H1 (cell line): ENCODE results near the gene TFB2M. TPM values are rescaled to one million over a fixed set of nuclear protein-coding genes. Genes with fewer than 3 reads are reported as not detected.

Experiments used
- CTCF ChIA-PET: fragments of 300-600 bp; sonication (Branson Sonifier 250); formaldehyde crosslinking; loops from one replicate; lab custom pipeline; 2021; ENCODE audit not compliant: partially characterized antibody; lab: Charles Lee
- POLR2A ChIA-PET: fragments of 300-600 bp; sonication (Branson Sonifier 250); formaldehyde crosslinking; loops from one replicate; lab custom pipeline; 2021; ENCODE audit warnings: inconsistent platforms; ENCODE audit not compliant: partially characterized antibody; lab: Charles Lee
- DNase-seq, 2 experiments: peaks; one replicate each; pipeline versions ENCODE4 v3.0.0 to v3.0.0-alpha.2; 2010 to 2022; ENCODE audit warnings: low spot score in 2 of 2, low read depth in 1 of 2, mixed read lengths in 1 of 2
- FAIRE-seq: peaks from 2 replicates; lab custom pipeline; 2011; peaks lifted over from hg19 to GRCh38; lab: Jason Lieb, UNC
- H2AFZ ChIP-seq: 2 replicates; pipeline ENCODE4 v1.8.1; 2012; ENCODE audit warnings: low read length, inconsistent platforms
- H2AK5ac ChIP-seq: 2 replicates; pipeline ENCODE4 v1.6.1; 2013; ENCODE audit warnings: low read depth, low read length
- H2BK120ac ChIP-seq: replicated peaks from 2 replicates; pipeline ENCODE3; 2013; ENCODE audit warnings: low read depth, low read length, inconsistent platforms
- H2BK12ac ChIP-seq: 2 replicates; pipeline ENCODE4 v1.6.1; 2013; ENCODE audit warnings: low read depth, low read length
- H2BK15ac ChIP-seq: 2 replicates; pipeline ENCODE4 v1.6.1; 2013; ENCODE audit warnings: low read length
- H2BK20ac ChIP-seq: 2 replicates; pipeline ENCODE4 v1.6.1; 2013; ENCODE audit warnings: low read length
- H2BK5ac ChIP-seq: 2 replicates; pipeline ENCODE4 v1.6.1; 2013; ENCODE audit warnings: low read depth, low read length
- H3K14ac ChIP-seq: 2 replicates; pipeline ENCODE4 v1.6.1; 2013; ENCODE audit warnings: inconsistent platforms; ENCODE audit not compliant: insufficient read length
- H3K18ac ChIP-seq: 2 replicates; pipeline ENCODE4 v1.6.1; 2013; ENCODE audit warnings: low read length; ENCODE audit errors: extremely low read depth
- H3K23ac ChIP-seq: 2 replicates; pipeline ENCODE4 v1.6.1; 2013; ENCODE audit warnings: inconsistent platforms; ENCODE audit not compliant: insufficient read length
- H3K23me2 ChIP-seq: 2 replicates; pipeline ENCODE4 v1.6.1; 2013; ENCODE audit warnings: low read depth, low read length
- H3K27ac ChIP-seq: 2 replicates; pipeline ENCODE4 v1.6.1; 2011; ENCODE audit warnings: low read depth, low read length, inconsistent platforms
- H3K27me3 ChIP-seq, 4 experiments: replicated peaks in 1 of 4; 1 replicate in 1 of 4; 2 replicates in 3 of 4; pipeline versions ENCODE4 v1.6.1 to v1.8.1; 2011 to 2013; ENCODE audit warnings: low read length in 3 of 4, mild to moderate bottlenecking in 3 of 4, inconsistent platforms in 2 of 4, mixed read lengths in 2 of 4, moderate library complexity in 1 of 4; ENCODE audit not compliant: control insufficient read depth in 3 of 4, insufficient read depth in 3 of 4; ENCODE audit errors: extremely low read depth in 1 of 4
- H3K36me3 ChIP-seq, 4 experiments: 2 replicates each; pipeline versions ENCODE4 v1.6.1 to v1.8.1; 2011 to 2013; ENCODE audit warnings: mild to moderate bottlenecking in 4 of 4, low read length in 3 of 4, moderate library complexity in 2 of 4, control low read depth in 1 of 4, inconsistent platforms in 1 of 4; ENCODE audit not compliant: insufficient read depth in 4 of 4, control insufficient read depth in 2 of 4
- H3K4ac ChIP-seq: replicated peaks from 2 replicates; pipeline ENCODE3; 2013; ENCODE audit warnings: low read length, low read depth, mixed read lengths, inconsistent platforms; ENCODE audit not compliant: insufficient read length
- H3K4me1 ChIP-seq, 4 experiments: replicated peaks in 1 of 4; 1 replicate in 1 of 4; 2 replicates in 3 of 4; pipeline versions ENCODE4 v1.6.1 to v1.8.1; 2011 to 2013; ENCODE audit warnings: low read length in 3 of 4, inconsistent platforms in 2 of 4, mixed read lengths in 1 of 4; ENCODE audit not compliant: insufficient read depth in 4 of 4, control insufficient read depth in 3 of 4
- H3K4me2 ChIP-seq, 2 experiments: 2 replicates each; pipeline versions ENCODE4 v1.6.1 to v1.8.1; 2011 to 2013; ENCODE audit warnings: low read depth in 2 of 2, low read length in 2 of 2, control low read depth in 1 of 2, inconsistent platforms in 1 of 2, mild to moderate bottlenecking in 1 of 2; ENCODE audit not compliant: insufficient read depth in 1 of 2
- H3K4me3 ChIP-seq, 4 experiments: fragments of 200-600, 300-600 bp in 1 of 4; sonication (generic), shearing (Covaris generic), sonication (Bioruptor Twin) in 1 of 4; 2 replicates each; pipeline versions ENCODE4 v1.5.1 to v1.8.1; 2011 to 2016; ENCODE audit warnings: low read length in 4 of 4, low read depth in 3 of 4, control low read depth in 2 of 4, inconsistent platforms in 2 of 4, mild to moderate bottlenecking in 2 of 4, mixed read lengths in 1 of 4, moderate library complexity in 1 of 4; ENCODE audit not compliant: insufficient read depth in 2 of 4; ENCODE audit errors: extremely low read depth in 1 of 4
- H3K56ac ChIP-seq: replicated peaks from 2 replicates; pipeline ENCODE3; 2013; ENCODE audit warnings: low read depth, mild to moderate bottlenecking, mixed read lengths, low read length, inconsistent platforms; ENCODE audit not compliant: insufficient read length
- H3K79me1 ChIP-seq: 2 replicates; pipeline ENCODE4 v1.6.1; 2013; ENCODE audit warnings: low read depth, low read length, control low read depth
- H3K79me2 ChIP-seq, 2 experiments: 2 replicates each; pipeline versions ENCODE4 v1.6.1 to v1.8.1; 2012 to 2013; ENCODE audit warnings: low read length in 2 of 2, mild to moderate bottlenecking in 2 of 2, inconsistent platforms in 1 of 2; ENCODE audit not compliant: insufficient read depth in 2 of 2, control insufficient read depth in 1 of 2
- H3K9ac ChIP-seq, 4 experiments: replicated peaks in 1 of 4; 1 replicate in 1 of 4; 2 replicates in 3 of 4; pipeline versions ENCODE4 v1.6.1 to v1.8.1; 2011 to 2013; ENCODE audit warnings: low read depth in 3 of 4, low read length in 3 of 4, control low read depth in 2 of 4, mild to moderate bottlenecking in 2 of 4, moderate library complexity in 2 of 4, inconsistent platforms in 1 of 4; ENCODE audit errors: extremely low read depth in 1 of 4
- H3K9me3 ChIP-seq, 2 experiments: 2 replicates each; pipeline versions ENCODE4 v1.6.1 to v1.8.1; 2012 to 2013; ENCODE audit warnings: mild to moderate bottlenecking in 2 of 2, moderate library complexity in 2 of 2, control low read depth in 1 of 2, inconsistent platforms in 1 of 2, low read depth in 1 of 2, low read length in 1 of 2, mixed read lengths in 1 of 2; ENCODE audit not compliant: insufficient read depth in 2 of 2
- H4K20me1 ChIP-seq, 2 experiments: replicated peaks in 1 of 2; 2 replicates each; pipeline versions ENCODE3 to v1.8.1; 2011 to 2013; ENCODE audit warnings: inconsistent platforms in 2 of 2, low read length in 2 of 2, mild to moderate bottlenecking in 1 of 2; ENCODE audit not compliant: insufficient read depth in 2 of 2, control insufficient read depth in 1 of 2
- H4K5ac ChIP-seq: 2 replicates; pipeline ENCODE4 v1.6.1; 2013; ENCODE audit warnings: low read length, low read depth, mixed read lengths, inconsistent platforms; ENCODE audit not compliant: insufficient read length
- H4K8ac ChIP-seq: 2 replicates; pipeline ENCODE4 v1.8.0; 2013; ENCODE audit warnings: mild to moderate bottlenecking, moderate library complexity, low read length, inconsistent platforms; ENCODE audit not compliant: insufficient read depth; ENCODE audit errors: extremely low read depth
- H4K91ac ChIP-seq: replicated peaks from 2 replicates; pipeline ENCODE3; 2013; ENCODE audit warnings: low read length, mixed read lengths, inconsistent platforms; ENCODE audit not compliant: insufficient read length
- BRCA1 ChIP-seq: IDR thresholded peaks from 2 replicates; pipeline ENCODE4 v1.6.1; 2012; ENCODE audit warnings: low read depth, low read length, improper control_type of control experiment
- CBX5 ChIP-seq: fragments of 300-800, 300-1000 bp; sonication (generic); IDR thresholded peaks from 2 replicates; pipeline ENCODE4 v1.7.1; 2016; ENCODE audit warnings: antibody characterized with exemption, low read length, low read depth
- CHD2 ChIP-seq: IDR thresholded peaks from 2 replicates; pipeline ENCODE4 v1.6.1; 2012; ENCODE audit warnings: low read length, improper control_type of control experiment
- CTCF ChIP-seq, 3 experiments: IDR thresholded peaks; 1 replicate in 2 of 3; 2 replicates in 1 of 3; pipeline versions ENCODE4 v1.5.1 to v1.6.1; 2011; ENCODE audit warnings: low read length in 3 of 3, mild to moderate bottlenecking in 3 of 3, inconsistent platforms in 2 of 3, low read depth in 1 of 3, moderate library complexity in 1 of 3; ENCODE audit not compliant: insufficient read depth in 1 of 3; ENCODE audit errors: control extremely low read depth in 1 of 3
- EGR1 ChIP-seq: IDR thresholded peaks from 2 replicates; pipeline ENCODE4 v1.6.1; 2011; ENCODE audit warnings: low read depth, low read length, borderline replicate concordance
- GABPA ChIP-seq: IDR thresholded peaks from 2 replicates; pipeline ENCODE4 v1.6.1; 2011; ENCODE audit warnings: mild to moderate bottlenecking, low read length, moderate library complexity, borderline replicate concordance; ENCODE audit not compliant: insufficient read depth
- JUN ChIP-seq: IDR thresholded peaks from 2 replicates; pipeline ENCODE4 v1.6.1; 2011; ENCODE audit warnings: low read depth, mild to moderate bottlenecking, improper control_type of control experiment, low read length
- RBBP5 ChIP-seq: IDR thresholded peaks from 2 replicates; pipeline ENCODE4 v1.7.1; 2012; ENCODE audit warnings: low read depth, mild to moderate bottlenecking, inconsistent platforms, low read length, moderate library complexity, borderline replicate concordance
- SIN3A ChIP-seq, 2 experiments: IDR thresholded peaks in 1 of 2; conservative IDR thresholded peaks in 1 of 2; 2 replicates each; pipeline ENCODE4 v1.6.1; 2011 to 2012; ENCODE audit warnings: low read length in 2 of 2, improper control_type of control experiment in 1 of 2, low read depth in 1 of 2, mild to moderate bottlenecking in 1 of 2
- SP4 ChIP-seq: IDR thresholded peaks from 2 replicates; pipeline ENCODE4 v1.6.1; 2012; ENCODE audit warnings: low read length, inconsistent platforms
- SUZ12 ChIP-seq: fragments of 200-600 bp; sonication (generic); IDR thresholded peaks from 2 replicates; pipeline ENCODE4 v1.6.1; 2012; ENCODE audit warnings: mild to moderate bottlenecking, inconsistent platforms, low read length, moderate library complexity, mixed read lengths
- WGBS, 2 experiments: shearing (Covaris generic) in 1 of 2; methylation state at CpG; one replicate each; pipeline versions ENCODE4 v1.1.6 to v1.1.7; 2013 to 2015; ENCODE audit warnings: low lambda C conversion rate in 2 of 2, mixed read lengths in 2 of 2, inconsistent platforms in 1 of 2, low coverage in 1 of 2, missing lambda C conversion rate in 1 of 2; ENCODE audit not compliant: insufficient replicate concordance in 2 of 2, insufficient coverage in 1 of 2, insufficient read length in 1 of 2; ENCODE audit errors: extremely low coverage in 1 of 2, missing lambda C conversion rate in 1 of 2; 5-methylcytosine and 5-hydroxymethylcytosine counted together
- polyA plus RNA-seq, 7 experiments: library from polyadenylated mRNA; depleted of rRNA in 3 of 7; stranded (reverse) in 5 of 7; unstranded in 2 of 7; fragments of >200 nt in 5 of 7; fragments of 200-250 nt in 2 of 7; gene quantifications; 1 replicate in 5 of 7; 2 replicates in 1 of 7; 4 replicates in 1 of 7; pipeline versions ENCODE4 v1.2.1 to v1.2.3, GENCODE V29; 2011 to 2013; ENCODE audit warnings: missing spikeins in 2 of 7, mixed read lengths in 2 of 7
- total RNA-seq: library from RNA; stranded (reverse); fragmentation: NEBNext Ultra II Directional; extraction: Animal tissue kit (Norgen Biotek cat#: 25700); gene quantifications from 2 replicates; pipeline ENCODE4 v1.2.1, GENCODE V29; 2021

The TFB2M gene
- total and polyA plus RNA-seq, 2 of the 8 experiments (the other 6 are each of a cell fraction or from before 2014, with no cell fraction given), result 10.4 to 22.0 TPM

DNA sequence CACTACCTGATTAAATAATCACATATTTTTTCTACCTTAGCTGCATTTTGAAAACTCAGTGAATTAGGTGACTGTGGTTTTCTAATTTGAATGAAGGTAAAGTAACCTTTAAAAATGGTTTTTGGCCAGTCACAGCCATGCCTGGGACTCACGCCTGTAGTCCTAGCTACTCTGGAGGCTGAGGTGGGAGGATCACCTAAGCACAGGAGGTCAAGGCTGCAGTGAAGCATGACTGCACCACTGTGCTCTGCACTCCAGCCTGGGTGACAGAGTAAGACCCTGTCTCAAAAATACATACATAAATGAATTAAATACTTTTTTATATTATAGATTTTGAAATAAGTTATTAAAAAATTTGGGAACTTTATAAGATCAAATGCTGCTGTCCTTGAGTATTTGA lies 5.9 kb upstream of the TFB2M start:
- no peak overlapping the region for H3K4me2 ChIP-seq
- H3K23me2 ChIP-seq, result no peaks in the 10 kb centered on the region
- DNase-seq, result no peak
- no peak overlapping the region for H2BK20ac ChIP-seq
- FAIRE-seq, result no peak
- no peak overlapping the region for H3K4ac ChIP-seq
- POLR2A ChIA-PET, result no interaction called here
- no peaks in the 10 kb centered on the region for H3K27me3 ChIP-seq
- H4K20me1 ChIP-seq, result peaks cover 0 to 5% of the 10 kb centered on the region in 2 experiments
- no peak overlapping the region for H3K56ac ChIP-seq
- no peaks in the 10 kb centered on the region for H3K9me3 ChIP-seq
- no peak for TF ChIP-seq SP4
- TF ChIP-seq GABPA, result no peak
- no peak for TF ChIP-seq SUZ12
- TF ChIP-seq RBBP5, result no peak
- TF ChIP-seq SIN3A (conservative IDR thresholded peaks at IDR 0.05 in 1 of 2, IDR thresholded peaks at IDR 0.05 in 1 of 2; ENCODE audit: low read depth in 1 of 2, low read length in 2 of 2), result no peak
- TF ChIP-seq CTCF (IDR thresholded peaks at IDR 0.05; ENCODE audit: control extremely low read depth in 1 of 3, insufficient read depth in 1 of 3, low read depth in 1 of 3, low read length in 3 of 3), result no peak
- TF ChIP-seq BRCA1, result no peak
- TF ChIP-seq JUN, result no peak
- no peak for TF ChIP-seq CBX5
- no peak for TF ChIP-seq CHD2
- TF ChIP-seq EGR1, result no peak
- TF ChIP-seq, all 59 proteins: peak for 0
- no peak overlapping the region for H3K4me3 ChIP-seq
- no peak overlapping the region for H2AK5ac ChIP-seq
- H2BK15ac ChIP-seq, result no peak overlapping the region
- no peak overlapping the region for H2BK12ac ChIP-seq
- no peak overlapping the region for H2AFZ ChIP-seq
- 84% methylated on average over 1 of the region's 1 CpG; no CpG with 5 or more reads in 1 of the 2 experiments for WGBS, 2 experiments
- H3K18ac ChIP-seq, result no peak overlapping the region
- H4K91ac ChIP-seq, result no peak overlapping the region
- H3K27ac ChIP-seq, result no peak overlapping the region
- no peaks in the 10 kb centered on the region for H3K4me1 ChIP-seq
- CTCF ChIA-PET, result no interaction called here
- H3K14ac ChIP-seq, result no peak overlapping the region
- no peak overlapping the region for H3K23ac ChIP-seq
- H3K9ac ChIP-seq, result no peak overlapping the region
- H2BK5ac ChIP-seq, result no peak overlapping the region
- H3K79me2 ChIP-seq, result peaks cover 0 to 55% of the 10 kb centered on the region in 2 experiments; a peak in 2 of 4 replicates
- no peaks in the 10 kb centered on the region for H3K79me1 ChIP-seq
- H4K8ac ChIP-seq, result no peak overlapping the region
- no peak overlapping the region for H4K5ac ChIP-seq
- no peaks in the 10 kb centered on the region for H3K36me3 ChIP-seq
- no peak overlapping the region for H2BK120ac ChIP-seq
